GM12801 (cell line): ENCODE measurements around the gene CAMK1D.

Experiments used
- CTCF ChIP-seq: IDR thresholded peaks from one replicate; pipeline ENCODE4 v1.5.1; 2011; ENCODE audit warnings: control low read depth; ENCODE audit not compliant: insufficient read length; ENCODE audit errors: extremely low read depth

Gene CAMK1D

GRCh38 chr10:12577610-12578009 is 228.3 kb downstream of the CAMK1D start:
- no peak for TF ChIP-seq CTCF

- no peak for TF ChIP-seq CTCF
Observed at GRCh38 chr10:12579954-12580858, 230.9 kb downstream of the CAMK1D start.

GRCh38 chr10:12583891-12584595 is 234.7 kb downstream of the CAMK1D start:
- no peak for TF ChIP-seq CTCF

- TF ChIP-seq CTCF, result no peak
Observed at GRCh38 chr10:12586741-12587140, 237.4 kb downstream of the CAMK1D start.

GRCh38 chr10:12587451-12587888 is 238.1 kb downstream of the CAMK1D start:
- no peak for TF ChIP-seq CTCF

GRCh38 chr10:12588091-12588860 is 238.9 kb downstream of the CAMK1D start:
- no peak for TF ChIP-seq CTCF

- no peak for TF ChIP-seq CTCF
Observed at GRCh38 chr10:12589291-12589690, 239.9 kb downstream of the CAMK1D start.
